K562 (cell line): ENCODE measurements around the gene NPIPB6. TPM values are rescaled to one million over a fixed set of nuclear protein-coding genes. Genes with fewer than 3 reads are reported as not detected.

Source experiments
- CBX2 ChIP-seq: fragments of 200-600 bp; sonication (generic); IDR thresholded peaks from one replicate; pipeline ENCODE4 v1.6.1; 2012; ENCODE audit warnings: mild to moderate bottlenecking, low read length, inconsistent platforms; ENCODE audit not compliant: insufficient read depth, poor library complexity, severe bottlenecking
- CREBBP ChIP-seq: IDR thresholded peaks from one replicate; pipeline ENCODE4 v1.6.1; 2012; ENCODE audit warnings: low read depth, mild to moderate bottlenecking, control low read depth, inconsistent platforms, low read length
- EP300 ChIP-seq: IDR thresholded peaks from 2 replicates; pipeline ENCODE4 v1.6.1; 2012; ENCODE audit warnings: low read length, improper control_type of control experiment
- KDM5B ChIP-seq: fragments of 200-600 bp; sonication (generic); IDR thresholded peaks from 2 replicates; pipeline ENCODE4 v1.6.1; 2012; ENCODE audit warnings: low read depth, mild to moderate bottlenecking, moderate library complexity, low read length, control low read depth, inconsistent platforms; ENCODE audit not compliant: insufficient replicate concordance
- KHSRP ChIP-seq: fragments of 450-650 bp; IDR thresholded peaks from 2 replicates; pipeline ENCODE4 v1.6.1; 2017
- POU5F1 ChIP-seq: fragments of 150-350 bp; IDR thresholded peaks from 2 replicates; pipeline ENCODE4 v1.6.1; 2014; ENCODE audit warnings: borderline replicate concordance, low read length, low read depth, mild to moderate bottlenecking; ENCODE audit not compliant: partially characterized antibody
- SP2 ChIP-seq: IDR thresholded peaks from 2 replicates; pipeline ENCODE4 v1.6.1; 2011; ENCODE audit warnings: mild to moderate bottlenecking, low read depth, low read length, moderate library complexity; ENCODE audit not compliant: poor library complexity, severe bottlenecking; ENCODE audit errors: extremely low read depth
- TRIM28 ChIP-seq: fragments of 450-650 bp; IDR thresholded peaks from 2 replicates; pipeline ENCODE4 v1.6.1; 2017
- ZBTB7A ChIP-seq: IDR thresholded peaks from 2 replicates; pipeline ENCODE4 v1.6.1; 2011; ENCODE audit warnings: low read depth, mild to moderate bottlenecking, low read length, moderate library complexity, borderline replicate concordance; ENCODE audit not compliant: control insufficient read depth
- ZNF12 ChIP-seq: sonication (generic); formaldehyde crosslinking; IDR thresholded peaks from 2 replicates; pipeline ENCODE4 v1.4.0; 2020; ENCODE audit warnings: mild to moderate bottlenecking, missing genetic modification reagents
- ZNF431 ChIP-seq: sonication (generic); formaldehyde crosslinking; IDR thresholded peaks from 2 replicates; pipeline ENCODE4 v1.8.0; 2022; ENCODE audit warnings: mild to moderate bottlenecking, missing genetic modification reagents
- ZNF764 ChIP-seq: fragments of 250-450 bp; sonication (Bioruptor Pico); IDR thresholded peaks from 2 replicates; pipeline ENCODE4 v1.4.0; 2020; ENCODE audit warnings: low read depth, mild to moderate bottlenecking, moderate library complexity
- polyA plus RNA-seq, 8 experiments: library from polyadenylated mRNA; depleted of rRNA in 4 of 8; stranded (reverse) in 5 of 8; unstranded in 3 of 8; fragments of >200 nt; fragmentation: Nextera tagmentation in 2 of 8; fragmentation: Illumina TruSeq in 1 of 8; extraction: Ambion mirVana in 2 of 8; extraction: Trizol in 1 of 8; gene quantifications; 2 replicates each; pipeline versions ENCODE4 v1.2.1 to v1.2.3, GENCODE V29; 2011 to 2014; ENCODE audit warnings: inconsistent platforms in 1 of 8, missing spikeins in 1 of 8
- total RNA-seq, 7 experiments: library from RNA; depleted of rRNA in 6 of 7; stranded (reverse); fragments of >200 nt in 6 of 7; fragmentation: Illumina TruSeq in 2 of 7; extraction: Trizol in 2 of 7; gene quantifications; 2 replicates each; pipeline versions ENCODE4 v1.2.1 to v1.2.3, GENCODE V29; 2011 to 2021; ENCODE audit warnings: low replicate concordance in 1 of 7
- TF ChIP-seq, protein P1 (sequence below), 2 experiments: IDR thresholded peaks; 2 replicates each; pipeline ENCODE4 v1.6.1; 2011; ENCODE audit warnings: borderline replicate concordance in 1 of 2, control low read depth in 1 of 2, low read depth in 1 of 2, low read length in 1 of 2, mild to moderate bottlenecking in 1 of 2, mixed read lengths in 1 of 2, moderate library complexity in 1 of 2; ENCODE audit not compliant: insufficient read depth in 1 of 2, insufficient read length in 1 of 2, poor library complexity in 1 of 2, severe bottlenecking in 1 of 2; ENCODE audit errors: extremely low read depth in 1 of 2
- TF ChIP-seq, protein P2 (sequence below): fragments of 250-450 bp; sonication (Bioruptor Pico); IDR thresholded peaks from 2 replicates; pipeline ENCODE4 v1.8.0; 2022; ENCODE audit warnings: inconsistent platforms
- TF ChIP-seq, protein P3 (sequence below): fragments of 450-650 bp; formaldehyde crosslinking; IDR thresholded peaks from 2 replicates; pipeline ENCODE4 v1.4.0; 2020; ENCODE audit warnings: mild to moderate bottlenecking, moderate library complexity
- TF ChIP-seq, protein P4 (sequence below): IDR thresholded peaks from 3 replicates; pipeline ENCODE4 v1.6.1; 2011; ENCODE audit warnings: borderline replicate concordance, mild to moderate bottlenecking; ENCODE audit not compliant: insufficient read length, insufficient read depth
- TF ChIP-seq, protein P5 (sequence below): sonication (generic); formaldehyde crosslinking; IDR thresholded peaks from 2 replicates; pipeline ENCODE4 v1.8.0; 2022; ENCODE audit warnings: missing genetic modification reagents, mild to moderate bottlenecking, moderate library complexity, borderline replicate concordance
- TF ChIP-seq, protein P6 (sequence below): fragments of 200-800 bp; sonication (Bioruptor generic); IDR thresholded peaks from 2 replicates; pipeline ENCODE4 v1.6.1; 2017; ENCODE audit warnings: missing genetic modification characterization, missing compliant biosample characterization

The NPIPB6 gene
- total and polyA plus RNA-seq, 9 of the 15 experiments (the other 6 are each of a cell fraction or from before 2014, with no cell fraction given) = 0.03 to 0.91 (median 0.40) TPM; not detected in 1

DNA sequence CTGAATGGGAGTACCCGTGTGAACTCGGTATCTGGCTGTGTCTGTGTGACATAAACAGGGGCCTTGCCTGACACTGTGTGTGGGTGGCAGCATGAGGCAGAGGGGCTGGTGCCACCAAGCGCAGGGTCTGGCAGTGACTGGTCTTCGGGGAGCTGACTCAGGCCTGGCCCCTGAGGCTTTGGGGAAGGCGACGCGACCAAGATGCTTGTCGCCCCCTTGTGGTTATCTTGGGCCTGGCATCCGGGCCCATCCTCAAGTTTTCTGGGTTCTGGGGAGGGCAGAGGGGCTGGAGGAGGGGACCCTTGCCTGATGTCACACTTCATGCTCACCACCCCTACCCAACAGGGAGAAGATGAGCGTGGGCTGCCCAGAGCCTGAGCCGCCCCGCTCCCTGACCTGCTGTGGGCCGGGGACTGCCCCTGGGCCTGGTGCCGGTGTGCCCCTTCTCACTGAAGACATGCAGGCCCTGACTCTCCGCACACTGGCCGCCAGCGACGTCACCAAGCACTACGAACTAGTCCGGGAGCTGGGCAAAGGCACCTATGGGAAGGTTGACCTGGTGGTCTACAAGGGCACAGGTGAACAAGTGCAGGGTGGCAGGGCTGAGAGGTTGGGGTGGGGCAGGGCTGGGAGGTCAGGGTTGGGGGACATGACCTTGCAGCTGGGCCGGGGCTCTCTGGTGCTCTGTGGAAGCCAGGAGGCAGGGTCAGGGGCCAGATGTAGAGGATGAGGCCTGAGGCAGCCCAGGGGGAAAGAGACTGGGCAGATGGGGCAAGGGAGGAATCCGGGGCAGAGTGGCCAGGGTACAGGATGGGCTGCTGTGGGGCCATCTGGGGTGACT, 46.0 kb downstream of the NPIPB6 start (continued):
- TF ChIP-seq, protein P1, sequence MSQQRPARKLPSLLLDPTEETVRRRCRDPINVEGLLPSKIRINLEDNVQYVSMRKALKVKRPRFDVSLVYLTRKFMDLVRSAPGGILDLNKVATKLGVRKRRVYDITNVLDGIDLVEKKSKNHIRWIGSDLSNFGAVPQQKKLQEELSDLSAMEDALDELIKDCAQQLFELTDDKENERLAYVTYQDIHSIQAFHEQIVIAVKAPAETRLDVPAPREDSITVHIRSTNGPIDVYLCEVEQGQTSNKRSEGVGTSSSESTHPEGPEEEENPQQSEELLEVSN (IDR thresholded peaks at IDR 0.05; ENCODE audit: borderline replicate concordance in 1 of 2, extremely low read depth in 1 of 2, insufficient read depth in 1 of 2, insufficient read length in 1 of 2, low read depth in 1 of 2, low read length in 1 of 2, poor library complexity in 1 of 2, severe bottlenecking in 1 of 2) = no peak
- TF ChIP-seq ZNF764 (CRISPR knock-in tag) (no peak), KDM5B (no peak), POU5F1 (no peak), SP2 (no peak), ZNF12 (CRISPR knock-in tag) (no peak), ZNF431 (CRISPR knock-in tag) (no peak), ZBTB7A (peak; percentile 59; the same call in 1 of the 2 replicates), CBX2 (no peak), KHSRP (no peak), TRIM28 (no peak), CREBBP (no peak), EP300 (no peak)
- TF ChIP-seq, protein P2, sequence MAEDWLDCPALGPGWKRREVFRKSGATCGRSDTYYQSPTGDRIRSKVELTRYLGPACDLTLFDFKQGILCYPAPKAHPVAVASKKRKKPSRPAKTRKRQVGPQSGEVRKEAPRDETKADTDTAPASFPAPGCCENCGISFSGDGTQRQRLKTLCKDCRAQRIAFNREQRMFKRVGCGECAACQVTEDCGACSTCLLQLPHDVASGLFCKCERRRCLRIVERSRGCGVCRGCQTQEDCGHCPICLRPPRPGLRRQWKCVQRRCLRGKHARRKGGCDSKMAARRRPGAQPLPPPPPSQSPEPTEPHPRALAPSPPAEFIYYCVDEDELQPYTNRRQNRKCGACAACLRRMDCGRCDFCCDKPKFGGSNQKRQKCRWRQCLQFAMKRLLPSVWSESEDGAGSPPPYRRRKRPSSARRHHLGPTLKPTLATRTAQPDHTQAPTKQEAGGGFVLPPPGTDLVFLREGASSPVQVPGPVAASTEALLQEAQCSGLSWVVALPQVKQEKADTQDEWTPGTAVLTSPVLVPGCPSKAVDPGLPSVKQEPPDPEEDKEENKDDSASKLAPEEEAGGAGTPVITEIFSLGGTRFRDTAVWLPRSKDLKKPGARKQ = no peak
- TF ChIP-seq, protein P3, sequence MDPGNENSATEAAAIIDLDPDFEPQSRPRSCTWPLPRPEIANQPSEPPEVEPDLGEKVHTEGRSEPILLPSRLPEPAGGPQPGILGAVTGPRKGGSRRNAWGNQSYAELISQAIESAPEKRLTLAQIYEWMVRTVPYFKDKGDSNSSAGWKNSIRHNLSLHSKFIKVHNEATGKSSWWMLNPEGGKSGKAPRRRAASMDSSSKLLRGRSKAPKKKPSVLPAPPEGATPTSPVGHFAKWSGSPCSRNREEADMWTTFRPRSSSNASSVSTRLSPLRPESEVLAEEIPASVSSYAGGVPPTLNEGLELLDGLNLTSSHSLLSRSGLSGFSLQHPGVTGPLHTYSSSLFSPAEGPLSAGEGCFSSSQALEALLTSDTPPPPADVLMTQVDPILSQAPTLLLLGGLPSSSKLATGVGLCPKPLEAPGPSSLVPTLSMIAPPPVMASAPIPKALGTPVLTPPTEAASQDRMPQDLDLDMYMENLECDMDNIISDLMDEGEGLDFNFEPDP (CRISPR knock-in tag) = no peak
- TF ChIP-seq, protein P4, sequence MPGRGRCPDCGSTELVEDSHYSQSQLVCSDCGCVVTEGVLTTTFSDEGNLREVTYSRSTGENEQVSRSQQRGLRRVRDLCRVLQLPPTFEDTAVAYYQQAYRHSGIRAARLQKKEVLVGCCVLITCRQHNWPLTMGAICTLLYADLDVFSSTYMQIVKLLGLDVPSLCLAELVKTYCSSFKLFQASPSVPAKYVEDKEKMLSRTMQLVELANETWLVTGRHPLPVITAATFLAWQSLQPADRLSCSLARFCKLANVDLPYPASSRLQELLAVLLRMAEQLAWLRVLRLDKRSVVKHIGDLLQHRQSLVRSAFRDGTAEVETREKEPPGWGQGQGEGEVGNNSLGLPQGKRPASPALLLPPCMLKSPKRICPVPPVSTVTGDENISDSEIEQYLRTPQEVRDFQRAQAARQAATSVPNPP = no peak
- TF ChIP-seq, protein P5, sequence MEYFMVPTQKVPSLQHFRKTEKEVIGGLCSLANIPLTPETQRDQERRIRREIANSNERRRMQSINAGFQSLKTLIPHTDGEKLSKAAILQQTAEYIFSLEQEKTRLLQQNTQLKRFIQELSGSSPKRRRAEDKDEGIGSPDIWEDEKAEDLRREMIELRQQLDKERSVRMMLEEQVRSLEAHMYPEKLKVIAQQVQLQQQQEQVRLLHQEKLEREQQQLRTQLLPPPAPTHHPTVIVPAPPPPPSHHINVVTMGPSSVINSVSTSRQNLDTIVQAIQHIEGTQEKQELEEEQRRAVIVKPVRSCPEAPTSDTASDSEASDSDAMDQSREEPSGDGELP (CRISPR knock-in tag) = no peak
- TF ChIP-seq, protein P6, sequence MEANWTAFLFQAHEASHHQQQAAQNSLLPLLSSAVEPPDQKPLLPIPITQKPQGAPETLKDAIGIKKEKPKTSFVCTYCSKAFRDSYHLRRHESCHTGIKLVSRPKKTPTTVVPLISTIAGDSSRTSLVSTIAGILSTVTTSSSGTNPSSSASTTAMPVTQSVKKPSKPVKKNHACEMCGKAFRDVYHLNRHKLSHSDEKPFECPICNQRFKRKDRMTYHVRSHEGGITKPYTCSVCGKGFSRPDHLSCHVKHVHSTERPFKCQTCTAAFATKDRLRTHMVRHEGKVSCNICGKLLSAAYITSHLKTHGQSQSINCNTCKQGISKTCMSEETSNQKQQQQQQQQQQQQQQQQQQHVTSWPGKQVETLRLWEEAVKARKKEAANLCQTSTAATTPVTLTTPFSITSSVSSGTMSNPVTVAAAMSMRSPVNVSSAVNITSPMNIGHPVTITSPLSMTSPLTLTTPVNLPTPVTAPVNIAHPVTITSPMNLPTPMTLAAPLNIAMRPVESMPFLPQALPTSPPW (CRISPR knock-in tag) = no peak
